ENCODE results near the gene STK39. TPM values are rescaled to one million over a fixed set of nuclear protein-coding genes. Genes with fewer than 3 reads are reported as not detected.
"Not testable (repeated sequence)": the region's sequence is repeated elsewhere in the genome, so short reads cannot be mapped to it uniquely, and the experiment has no call there.

STK39 gene
- total and polyA plus RNA-seq, 11 donors = 13.1 to 40.1 (median 21.5) TPM

- intact Hi-C loops (cut with DNase I) = loop anchor here in 1 of 10 donors (2.0 kb wide), 1 partner anchor 23 kb away; no protein-coding TSS in a partner anchor
- TF ChIP-seq POLR2A (IDR thresholded peaks at IDR 0.05) = no peak
- WGBS, 4 donors = 91 to 100% (median 97%) methylated on average over 2 of the region's 2 CpGs
- DNase-seq = no peak
- Histone ChIP-seq H3K4me3 (no peak overlapping the region), H3K4me1 (peaks cover 0 to 2% (median 0%) of the 10 kb centered on the region in 12 donors), H3K36me3 (peaks cover 0 to 3% (median 0%) of the 10 kb centered on the region in 9 donors), H3K27me3 (no peaks in the 10 kb centered on the region), H3K9me3 (no peaks in the 10 kb centered on the region), H3K27ac (no peak overlapping the region)
- ATAC-seq = no peak
These were observed 197.8 kb downstream of the STK39 start for GRCh38 chr2:168049609-168050008.

- no peak for ATAC-seq
- DNase-seq = no peak
- H3K9me3 ChIP-seq = no peaks in the 10 kb centered on the region
- H3K27ac ChIP-seq = no peak overlapping the region
- 84 to 92% (median 88%) methylated on average over 3 of the region's 3 CpGs for WGBS, 4 donors
- TF ChIP-seq POLR2A (IDR thresholded peaks at IDR 0.05) (no peak), CTCF (IDR thresholded peaks at IDR 0.05) (no peak)
- intact Hi-C loops (cut with DNase I) = no loop called here
- H3K27me3 ChIP-seq = no peaks in the 10 kb centered on the region
- H3K36me3 ChIP-seq = peaks cover 0 to 3% (median 0%) of the 10 kb centered on the region in 9 donors
- peaks cover 0 to 2% (median 0%) of the 10 kb centered on the region in 12 donors for H3K4me1 ChIP-seq
- no peak overlapping the region for H3K4me3 ChIP-seq
These were observed 200.2 kb downstream of the STK39 start for GRCh38 chr2:168047091-168047690.

- H3K27me3 ChIP-seq = no peaks in the 10 kb centered on the region
- intact Hi-C loops (cut with DNase I) = no loop called here
- no peak for ATAC-seq
- no peak overlapping the region for H3K4me3 ChIP-seq
- no peak for DNase-seq
- 96 to 98% (median 97%) methylated on average over 1 of the region's 1 CpG for WGBS, 4 donors
- TF ChIP-seq CTCF (IDR thresholded peaks at IDR 0.05) (no peak), POLR2A (IDR thresholded peaks at IDR 0.05) (no peak)
- H3K9me3 ChIP-seq = no peaks in the 10 kb centered on the region
- no peak overlapping the region for H3K27ac ChIP-seq
- H3K4me1 ChIP-seq = peaks cover 0 to 2% (median 0%) of the 10 kb centered on the region in 12 donors
- H3K36me3 ChIP-seq = peaks cover 0 to 2% (median 0%) of the 10 kb centered on the region in 9 donors
These were observed 202.8 kb downstream of the STK39 start for GRCh38 chr2:168044579-168044978.

- ATAC-seq = no peak
- DNase-seq = no peak
- H3K27me3 ChIP-seq = no peaks in the 10 kb centered on the region
- intact Hi-C loops (cut with DNase I) = no loop called here
- TF ChIP-seq POLR2A (IDR thresholded peaks at IDR 0.05) (no peak), CTCF (IDR thresholded peaks at IDR 0.05) (no peak)
- no peaks in the 10 kb centered on the region for H3K9me3 ChIP-seq
- peaks cover 0 to 2% (median 0%) of the 10 kb centered on the region in 12 donors for H3K4me1 ChIP-seq
- 68 to 89% (median 81%) methylated on average over 2 of the region's 2 CpGs for WGBS, 4 donors
- no peaks in the 10 kb centered on the region for H3K36me3 ChIP-seq
- no peak overlapping the region for H3K4me3 ChIP-seq
- H3K27ac ChIP-seq = no peak overlapping the region
These were observed 203.2 kb downstream of the STK39 start for GRCh38 chr2:168044176-168044575.

GRCh38 chr2:168042127-168042824 lies 205.1 kb downstream of the STK39 start:
- ATAC-seq; H3K36me3 ChIP-seq; H3K27me3 ChIP-seq; H3K27ac ChIP-seq; H3K4me3 ChIP-seq; DNase-seq; H3K4me1 ChIP-seq; intact Hi-C loops (cut with DNase I); H3K9me3 ChIP-seq: not testable (repeated sequence)
- WGBS, 4 donors = 94 to 95% (median 94%) methylated on average over 5 of the region's 5 CpGs

Data from heart left ventricle (tissue), 16 donors.